NT2/D1 (cell line): ENCODE data around the gene OXT.
"Not testable (repeated sequence)": the region's sequence is repeated elsewhere in the genome, so short reads cannot be mapped to it uniquely, and the experiment has no call there.

ENCODE experiments used
- DNase-seq: peaks from one replicate; pipeline ENCODE4 v3.0.0-alpha.2; 2011; ENCODE audit warnings: low read depth, low spot score
- H3K27me3 ChIP-seq: 2 replicates; pipeline ENCODE4 v1.6.0; 2011; ENCODE audit warnings: mild to moderate bottlenecking; ENCODE audit not compliant: insufficient read length, insufficient read depth
- H3K36me3 ChIP-seq: 2 replicates; pipeline ENCODE4 v1.6.1; 2011; ENCODE audit warnings: mild to moderate bottlenecking, low read length, mixed read lengths; ENCODE audit not compliant: insufficient read depth, insufficient read length
- H3K4me1 ChIP-seq: 2 replicates; pipeline ENCODE4 v1.5.1; 2011; ENCODE audit not compliant: insufficient read depth, insufficient read length
- H3K4me3 ChIP-seq: 2 replicates; pipeline ENCODE4 v1.5.1; 2011; ENCODE audit warnings: low read depth; ENCODE audit not compliant: insufficient read length
- H3K9ac ChIP-seq: 2 replicates; pipeline ENCODE4 v1.6.0; 2011; ENCODE audit warnings: low read depth; ENCODE audit not compliant: insufficient read length
- H3K9me3 ChIP-seq: 2 replicates; pipeline ENCODE4 v1.5.1; 2011; ENCODE audit warnings: mild to moderate bottlenecking, low read length; ENCODE audit not compliant: insufficient read depth
- SUZ12 ChIP-seq: IDR thresholded peaks from 2 replicates; pipeline ENCODE4 v1.6.1; 2011; ENCODE audit not compliant: insufficient read length, insufficient read depth; ENCODE audit errors: extremely low read depth
- YY1 ChIP-seq: IDR thresholded peaks from 2 replicates; pipeline ENCODE4 v1.6.1; 2011; ENCODE audit not compliant: insufficient read length, insufficient read depth
- ZNF274 ChIP-seq: IDR thresholded peaks from 2 replicates; pipeline ENCODE4 v1.6.1; 2011; ENCODE audit warnings: mild to moderate bottlenecking, low read depth, low read length

Gene OXT

DNA sequence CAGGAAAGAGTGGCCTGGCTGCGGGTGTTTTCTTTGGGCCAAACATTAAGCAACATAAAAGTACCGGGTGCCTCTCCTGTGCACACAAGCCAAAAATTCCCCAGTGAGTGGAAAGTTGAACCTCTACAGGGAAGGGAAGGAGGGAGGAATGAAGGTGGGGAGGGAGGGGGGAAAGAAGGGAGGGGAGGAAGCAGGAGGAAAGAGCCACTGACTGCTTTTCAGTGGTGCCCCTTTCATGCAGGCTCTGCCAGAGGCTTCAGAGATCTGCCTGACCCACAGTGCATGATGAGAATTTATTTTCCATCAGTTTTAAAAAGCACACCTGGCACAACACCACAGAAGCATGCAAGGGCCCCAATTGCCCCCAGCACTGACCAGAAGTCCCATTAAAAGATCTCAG lies 40.6 kb downstream of the OXT start:
- no peak for TF ChIP-seq SUZ12
- no peak for TF ChIP-seq YY1
- TF ChIP-seq ZNF274: no peak
- Histone ChIP-seq H3K9ac (no peak overlapping the region), H3K9me3 (no peaks in the 10 kb centered on the region), H3K36me3 (peaks cover 5% of the 10 kb centered on the region), H3K4me1 (peaks cover 11% of the 10 kb centered on the region), H3K27me3 (no peaks in the 10 kb centered on the region), H3K4me3 (no peak overlapping the region)
- no peak for DNase-seq

DNA sequence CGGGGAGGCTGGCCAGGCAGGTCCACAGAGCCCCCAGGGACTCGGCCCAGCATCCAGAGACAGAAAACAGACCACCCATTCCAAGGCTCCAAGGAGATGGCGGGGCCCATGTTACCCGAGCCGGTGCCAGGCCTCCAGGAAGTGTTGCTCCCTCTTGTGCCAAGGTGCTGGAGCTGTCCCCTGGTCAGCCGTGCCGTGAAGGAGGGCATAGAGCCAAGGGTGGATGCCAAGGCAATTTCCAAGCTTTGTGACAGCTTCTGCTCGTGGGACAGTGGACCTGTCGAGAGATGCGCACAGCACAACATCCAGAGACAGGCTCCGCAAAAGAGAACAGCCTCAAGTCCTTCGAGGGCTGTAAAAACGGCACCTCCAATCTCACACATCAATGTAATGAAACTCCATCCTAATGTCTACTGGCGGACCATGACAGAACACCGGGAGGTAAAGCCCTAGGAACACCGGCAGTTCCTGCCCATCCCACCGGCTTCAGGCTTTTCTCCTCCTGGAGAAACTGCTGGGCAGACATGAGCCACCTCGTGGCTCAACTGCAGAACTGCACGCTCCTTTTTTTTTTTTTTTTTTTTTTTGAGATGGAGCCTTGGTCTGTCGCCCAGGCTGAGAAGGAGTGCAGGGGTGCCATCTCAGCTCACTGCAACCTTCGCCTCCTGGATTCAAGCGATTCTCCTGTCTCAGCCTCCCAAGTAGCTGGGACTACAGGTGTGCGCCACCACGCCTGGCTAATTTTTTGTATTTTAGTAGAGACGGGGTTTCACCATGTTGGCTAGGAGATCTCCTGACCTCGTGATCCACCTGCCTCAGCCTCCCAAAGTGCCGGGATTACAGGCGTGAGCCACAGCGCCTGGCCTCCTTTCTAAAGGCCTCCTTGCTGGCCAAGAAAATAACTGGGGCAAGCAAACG lies 44.0 kb downstream of the OXT start:
- Histone ChIP-seq H3K4me3 (no peak overlapping the region), H3K36me3 (peaks cover 10% of the 10 kb centered on the region), H3K9ac (no peak overlapping the region), H3K9me3 (no peaks in the 10 kb centered on the region), H3K4me1 (peaks cover 4% of the 10 kb centered on the region), H3K27me3 (no peaks in the 10 kb centered on the region)
- TF ChIP-seq YY1 (no peak), ZNF274 (no peak), SUZ12 (no peak)
- peak; percentile 57 for DNase-seq

DNA sequence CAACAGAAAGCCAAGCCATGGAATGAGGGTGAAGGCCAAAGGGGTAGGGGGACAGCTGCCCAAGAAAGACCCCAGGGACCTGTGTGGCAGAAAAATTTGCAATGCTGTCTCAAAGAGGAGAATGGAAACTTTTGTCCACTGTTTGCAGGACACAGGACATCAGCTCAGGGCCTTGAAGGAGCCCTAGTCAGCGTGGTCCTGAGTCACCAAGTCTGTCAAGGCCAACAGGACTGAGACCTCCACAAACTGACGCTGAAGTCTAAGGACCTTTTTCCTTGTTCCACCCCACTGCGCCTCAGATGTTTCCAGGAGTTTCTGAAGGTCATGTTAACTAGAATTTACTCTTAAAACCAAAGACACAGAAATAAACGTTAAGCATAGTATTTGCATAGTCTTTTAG lies 44.9 kb downstream of the OXT start:
- Histone ChIP-seq H3K27me3 (no peaks in the 10 kb centered on the region), H3K4me3 (no peak overlapping the region), H3K36me3 (peaks cover 15% of the 10 kb centered on the region), H3K9ac (no peak overlapping the region), H3K4me1 (peaks cover 4% of the 10 kb centered on the region), H3K9me3 (no peaks in the 10 kb centered on the region)
- DNase-seq: no peak
- TF ChIP-seq ZNF274 (no peak), SUZ12 (no peak), YY1 (no peak)

DNA sequence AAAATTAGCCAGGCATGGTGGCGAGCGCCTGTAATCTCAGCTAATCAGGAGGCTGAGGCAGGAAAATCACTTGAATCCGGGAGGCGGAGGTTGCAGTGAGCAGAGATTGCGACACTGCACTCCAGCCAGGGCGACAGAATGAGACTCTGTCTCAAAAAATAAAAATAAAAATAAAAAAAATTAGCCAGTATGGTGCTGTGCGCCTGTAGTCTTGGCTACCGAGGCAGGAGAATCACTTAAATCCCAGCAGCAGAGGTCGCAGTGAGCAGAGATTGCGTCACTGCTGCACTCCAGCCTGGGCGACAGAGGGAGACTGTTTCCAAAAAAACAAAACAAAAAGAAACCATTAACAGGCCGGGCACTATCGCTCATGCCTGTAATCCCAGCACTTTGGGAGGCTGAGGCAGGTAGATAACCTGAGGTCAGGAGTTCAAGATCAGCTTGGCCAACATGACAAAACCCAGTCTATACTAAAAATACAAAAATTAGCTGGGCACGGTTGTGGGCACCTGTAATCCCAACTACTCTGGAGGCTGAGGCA lies 46.5 kb downstream of the OXT start:
- not testable (repeated sequence) for H3K27me3 ChIP-seq, H3K4me1 ChIP-seq, H3K9ac ChIP-seq, H3K9me3 ChIP-seq, DNase-seq, H3K4me3 ChIP-seq
- H3K36me3 ChIP-seq: peaks cover 31% of the 10 kb centered on the region

- no peak for TF ChIP-seq ZNF274
- no peak for TF ChIP-seq YY1
- TF ChIP-seq SUZ12: no peak
- DNase-seq: no peak
- peaks cover 32% of the 10 kb centered on the region for H3K36me3 ChIP-seq
- peaks cover 20% of the 10 kb centered on the region for H3K9me3 ChIP-seq
- no peaks in the 10 kb centered on the region for H3K27me3 ChIP-seq
- H3K4me1 ChIP-seq: peaks cover 4% of the 10 kb centered on the region
- no peak overlapping the region for H3K9ac ChIP-seq
- H3K4me3 ChIP-seq: no peak overlapping the region
Observed at GRCh38 chr20:3119044-3119443, 47.6 kb downstream of the OXT start.

- no peak for TF ChIP-seq ZNF274
- TF ChIP-seq YY1: no peak
- no peak for TF ChIP-seq SUZ12
- no peak overlapping the region for H3K4me3 ChIP-seq
- no peak overlapping the region for H3K9ac ChIP-seq
- peaks cover 30% of the 10 kb centered on the region for H3K36me3 ChIP-seq
- no peak for DNase-seq
- peaks cover 31% of the 10 kb centered on the region for H3K9me3 ChIP-seq
- no peaks in the 10 kb centered on the region for H3K27me3 ChIP-seq
- no peaks in the 10 kb centered on the region for H3K4me1 ChIP-seq
Observed at GRCh38 chr20:3121271-3121911, 50.0 kb downstream of the OXT start.
